IMR-90 (cell line): ENCODE data around the gene TNS3. TPM values are rescaled to one million over a fixed set of nuclear protein-coding genes. Genes with fewer than 3 reads are reported as not detected.

Experiments used
- ATAC-seq: fragments of 200-7000 bp; cut with Tn5 transposase; 2 replicates; pipeline ENCODE4 v1.9.1; 2020; ENCODE audit warnings: low read depth, mild to moderate bottlenecking, moderate library complexity
- BruUV-seq: library from RNA; stranded (reverse); fragments of 400-500 nt; replicated peaks from 2 replicates; lab custom pipeline; 2021; lab: Mats Ljungman, UMichigan
- CTCF ChIA-PET: fragments of 300-600 bp; formaldehyde crosslinking; extraction: SDS; loops from one replicate; lab custom pipeline; 2021; ENCODE audit warnings: antibody characterized with exemption; lab: Yijun Ruan, JAX
- POLR2A ChIA-PET: fragments of 300-600 bp; sonication (Branson Sonifier 250); formaldehyde crosslinking; loops from one replicate; lab custom pipeline; 2022; ENCODE audit warnings: antibody characterized with exemption; ENCODE audit not compliant: unreplicated experiment; lab: Charles Lee
- DNase-seq: peaks from one replicate; pipeline ENCODE4 v3.0.0; 2013
- H2AFZ ChIP-seq: replicated peaks from 2 replicates; pipeline ENCODE3; 2013; ENCODE audit warnings: low read length, mild to moderate bottlenecking; ENCODE audit not compliant: poor library complexity
- H2AK5ac ChIP-seq: 2 replicates; pipeline ENCODE4 v1.6.1; 2013; ENCODE audit warnings: low read depth, low read length, inconsistent platforms
- H2AK9ac ChIP-seq: replicated peaks from 2 replicates; pipeline ENCODE3; 2013; ENCODE audit warnings: mild to moderate bottlenecking, low read depth, low read length, moderate library complexity; ENCODE audit not compliant: poor library complexity
- H2BK120ac ChIP-seq: 2 replicates; pipeline ENCODE4 v1.6.1; 2013; ENCODE audit warnings: low read depth, low read length, inconsistent platforms
- H2BK15ac ChIP-seq: 3 replicates; pipeline ENCODE4 v1.6.1; 2013; ENCODE audit warnings: low read depth, low read length, inconsistent platforms
- H2BK20ac ChIP-seq: 2 replicates; pipeline ENCODE4 v1.6.1; 2013; ENCODE audit warnings: low read depth, mild to moderate bottlenecking, inconsistent platforms, low read length, moderate library complexity
- H2BK5ac ChIP-seq: 2 replicates; pipeline ENCODE4 v1.6.1; 2013; ENCODE audit warnings: mild to moderate bottlenecking, low read depth, low read length, inconsistent platforms; ENCODE audit not compliant: poor library complexity, severe bottlenecking
- H3K14ac ChIP-seq: replicated peaks from 2 replicates; pipeline ENCODE4 v1.6.1; 2013; ENCODE audit warnings: low read depth, low read length, inconsistent platforms
- H3K18ac ChIP-seq: 2 replicates; pipeline ENCODE4 v1.6.1; 2013; ENCODE audit warnings: low read depth, low read length, control low read depth
- H3K23ac ChIP-seq: 2 replicates; pipeline ENCODE4 v1.6.1; 2013; ENCODE audit warnings: low read depth, low read length, inconsistent platforms
- H3K27ac ChIP-seq: 2 replicates; pipeline ENCODE4 v1.5.1; 2013; ENCODE audit warnings: mild to moderate bottlenecking, control low read depth, low read length; ENCODE audit not compliant: insufficient read depth
- H3K27me3 ChIP-seq: 2 replicates; pipeline ENCODE4 v1.6.1; 2013; ENCODE audit warnings: low read length; ENCODE audit not compliant: control insufficient read depth, insufficient read depth
- H3K36me3 ChIP-seq: 2 replicates; pipeline ENCODE4 v1.6.1; 2013; ENCODE audit warnings: low read length, mixed read lengths; ENCODE audit not compliant: control insufficient read depth, insufficient read depth
- H3K4ac ChIP-seq: 2 replicates; pipeline ENCODE4 v1.6.1; 2013; ENCODE audit warnings: low read depth, low read length, inconsistent platforms
- H3K4me1 ChIP-seq: 2 replicates; pipeline ENCODE4 v1.6.1; 2013; ENCODE audit warnings: low read length, mixed read lengths; ENCODE audit not compliant: control insufficient read depth, insufficient read depth
- H3K4me2 ChIP-seq: 2 replicates; pipeline ENCODE4 v1.6.1; 2013; ENCODE audit warnings: low read depth, mild to moderate bottlenecking, control low read depth, low read length, moderate library complexity
- H3K4me3 ChIP-seq: 2 replicates; pipeline ENCODE4 v1.5.1; 2013; ENCODE audit warnings: low read depth, mild to moderate bottlenecking, control low read depth, low read length, moderate library complexity; ENCODE audit not compliant: insufficient read depth
- H3K56ac ChIP-seq: 2 replicates; pipeline ENCODE4 v1.6.1; 2013; ENCODE audit warnings: low read length, inconsistent platforms; ENCODE audit not compliant: insufficient read depth; ENCODE audit errors: extremely low read depth
- H3K79me1 ChIP-seq, 2 experiments: 2 replicates each; pipeline ENCODE4 v1.6.1; 2013; ENCODE audit warnings: low read length in 2 of 2, inconsistent platforms in 1 of 2, low read depth in 1 of 2
- H3K9ac ChIP-seq: 2 replicates; pipeline ENCODE4 v1.6.1; 2013; ENCODE audit warnings: low read depth, low read length, control low read depth
- H3K9me1 ChIP-seq: 2 replicates; pipeline ENCODE4 v1.6.1; 2013; ENCODE audit warnings: low read length, inconsistent platforms; ENCODE audit not compliant: insufficient read depth
- H3K9me3 ChIP-seq: 2 replicates; pipeline ENCODE4 v1.6.1; 2013; ENCODE audit warnings: low read length; ENCODE audit not compliant: control insufficient read depth, insufficient read depth
- H4K20me1 ChIP-seq: 2 replicates; pipeline ENCODE4 v1.6.1; 2013; ENCODE audit warnings: low read length, inconsistent platforms; ENCODE audit not compliant: insufficient read depth
- H4K5ac ChIP-seq: 2 replicates; pipeline ENCODE4 v1.6.1; 2013; ENCODE audit warnings: mild to moderate bottlenecking, low read depth, low read length, control low read depth
- H4K8ac ChIP-seq, 2 experiments: 2 replicates each; pipeline ENCODE4 v1.6.1; 2013; ENCODE audit warnings: low read depth in 2 of 2, low read length in 2 of 2, control low read depth in 1 of 2, inconsistent platforms in 1 of 2
- H4K91ac ChIP-seq: 2 replicates; pipeline ENCODE4 v1.6.1; 2013; ENCODE audit warnings: low read depth, low read length, inconsistent platforms; ENCODE audit not compliant: insufficient read depth
- BHLHE40 ChIP-seq: fragments of 150-350 bp; IDR thresholded peaks from 2 replicates; pipeline ENCODE4 v1.6.1; 2016; ENCODE audit warnings: mild to moderate bottlenecking, low read depth, low read length
- CEBPB ChIP-seq: IDR thresholded peaks from 2 replicates; pipeline ENCODE4 v1.6.1; 2012; ENCODE audit warnings: low read depth, low read length, improper control_type of control experiment
- FOS ChIP-seq: fragments of 150-350 bp; IDR thresholded peaks from 2 replicates; pipeline ENCODE4 v1.6.1; 2016; ENCODE audit warnings: low read depth, low read length
- NFE2L2 ChIP-seq: fragments of 150-350 bp; IDR thresholded peaks from 2 replicates; pipeline ENCODE4 v1.6.1; 2016; ENCODE audit warnings: low read depth, mild to moderate bottlenecking, low read length
- WGBS, 2 experiments: methylation state at CpG; one replicate each; pipeline versions ENCODE4 v1.1.5 to v1.1.7; 2013; ENCODE audit warnings: missing lambda C conversion rate in 2 of 2; ENCODE audit not compliant: insufficient read length in 1 of 2; ENCODE audit errors: extremely low coverage in 2 of 2; 5-methylcytosine and 5-hydroxymethylcytosine counted together
- dilution Hi-C: fragments of 300-500 bp; cut with HindIII; formaldehyde crosslinking; loops from one replicate; pipeline ENCODE4 v1.14.3; 2018; ENCODE audit warnings: low sequenced_read_pairs; ENCODE audit not compliant: unreplicated experiment
- in situ Hi-C: fragments of 300-500 bp; cut with MboI; formaldehyde crosslinking; loops from 3 replicates; pipeline ENCODE4 v1.14.3; 2019; ENCODE audit warnings: low sequenced_read_pairs, inconsistent platforms, mixed read lengths
- intact Hi-C: fragments of 100-400 bp; cut with micrococcal nuclease; formaldehyde crosslinking; loops from 2 replicates; pipeline ENCODE4 v1.10.0; 2022
- polyA plus RNA-seq, 3 experiments: library from polyadenylated mRNA; depleted of rRNA; stranded (reverse); fragments of >200 nt; gene quantifications; 2 replicates each; pipeline ENCODE4 v1.2.3, GENCODE V29; 2012; ENCODE audit warnings: low replicate concordance in 1 of 3
- total RNA-seq: library from RNA; depleted of rRNA; stranded (reverse); fragments of >200 nt; gene quantifications from 2 replicates; pipeline ENCODE4 v1.2.3, GENCODE V29; 2012

The TNS3 gene
- total and polyA plus RNA-seq, 2 of the 4 experiments (the other 2 are of a cell fraction) = 64.3 to 79.2 TPM

GRCh38 chr7:47291461-47292081, 290.3 kb downstream of the TNS3 start:
- CTCF ChIA-PET = no interaction called here
- peaks cover 38% of the 10 kb centered on the region for H3K36me3 ChIP-seq
- WGBS, 2 experiments = no CpG with 5 or more reads among the region's 4 CpGs

More at GRCh38 chr7:47291461-47292081, 290.3 kb downstream of the TNS3 start:
- peak overlapping the region; percentile 82 for H3K56ac ChIP-seq
- peak overlapping the region; percentile 73; the same call in 1 of the 2 replicates for H3K18ac ChIP-seq
- peak overlapping the region; percentile 93 for H3K4ac ChIP-seq
- peak overlapping the region; percentile 91 for H2BK120ac ChIP-seq
- ATAC-seq = peak; percentile 76
- H2AFZ ChIP-seq = peak overlapping the region; percentile 55
- H3K9ac ChIP-seq = peak overlapping the region; percentile 28; the same call in 1 of the 2 replicates
- H4K20me1 ChIP-seq = peaks cover 14% of the 10 kb centered on the region
- intact Hi-C loops = no loop called here
- peak overlapping the region; percentile 95 for H2BK20ac ChIP-seq
- in situ Hi-C loops = no loop called here
- H3K23ac ChIP-seq = peak overlapping the region; percentile 87
- dilution Hi-C loops = no loop called here
- peaks cover 18 to 59% of the 10 kb centered on the region in 2 experiments for H3K79me1 ChIP-seq
- H3K27ac ChIP-seq = peak overlapping the region; percentile 82
- no peak overlapping the region for H3K4me3 ChIP-seq
- H3K27me3 ChIP-seq = no peaks in the 10 kb centered on the region
- H2BK15ac ChIP-seq = peak overlapping the region; percentile 89
- peak overlapping the region; percentile 36; the same call in 1 of the 2 replicates for H3K4me2 ChIP-seq
- TF ChIP-seq NFE2L2 (no peak), CEBPB (peak; percentile 58), BHLHE40 (peak; percentile 75), FOS (peak; percentile 49; the same call in 1 of the 2 replicates)
- H4K8ac ChIP-seq = peak overlapping the region; percentile 28 to 94
- no peaks in the 10 kb centered on the region for H3K9me3 ChIP-seq
- H4K5ac ChIP-seq = peak overlapping the region; percentile 48; the same call in 1 of the 2 replicates
- H4K91ac ChIP-seq = peak overlapping the region; percentile 80
- peaks cover 23% of the 10 kb centered on the region for H3K4me1 ChIP-seq
- H2BK5ac ChIP-seq = peak overlapping the region; percentile 95
- peak overlapping the region; percentile 95 for H3K14ac ChIP-seq
- peak overlapping the region; percentile 95 for H2AK5ac ChIP-seq
- POLR2A ChIA-PET = interaction anchor here (0.7 kb wide), 1 partner anchor 24 kb away, joined by 3 read pairs; no protein-coding TSS in a partner anchor
- H3K9me1 ChIP-seq = peaks cover 24% of the 10 kb centered on the region
- BruUV-seq = no TSS peak
- peak; percentile 96 for DNase-seq
- H2AK9ac ChIP-seq = peak overlapping the region; percentile 84
